Neural crest cell (in vitro differentiated cells): ENCODE measurements around the gene USF1. TPM values are rescaled to one million over a fixed set of nuclear protein-coding genes. Genes with fewer than 3 reads are reported as not detected.

ENCODE experiments used
- DNase-seq: peaks from one replicate; pipeline ENCODE4 v3.0.0; 2021; ENCODE audit warnings: low read depth, mixed read lengths, low spot score
- H3K27ac Mint-ChIP-seq: one replicate; pipeline ENCODE4 v1.8.0; 2021; ENCODE audit warnings: mild to moderate bottlenecking, mixed read lengths; ENCODE audit not compliant: unreplicated experiment
- H3K27me3 Mint-ChIP-seq: 2 replicates; pipeline ENCODE4 v1.8.0; 2021; ENCODE audit warnings: low read depth, mild to moderate bottlenecking, mixed read lengths
- H3K36me3 Mint-ChIP-seq: 2 replicates; pipeline ENCODE4 v1.8.0; 2021; ENCODE audit warnings: low read depth, mild to moderate bottlenecking, mixed read lengths
- H3K4me1 Mint-ChIP-seq: 2 replicates; pipeline ENCODE4 v1.8.0; 2021; ENCODE audit warnings: mixed read lengths
- H3K4me3 Mint-ChIP-seq: one replicate; pipeline ENCODE4 v1.8.0; 2021; ENCODE audit warnings: mild to moderate bottlenecking, mixed read lengths
- H3K9me3 Mint-ChIP-seq: 2 replicates; pipeline ENCODE4 v1.8.0; 2021; ENCODE audit warnings: mixed read lengths
- total RNA-seq: library from RNA; stranded (reverse); gene quantifications from 2 replicates; pipeline ENCODE4 v1.2.1, GENCODE V29; 2021
- TF ChIP-seq, protein P1 (sequence below): fragments of 200-600 bp; sonication (generic); conservative IDR thresholded peaks from 2 replicates; pipeline ENCODE4 v1.5.0; 2021; ENCODE audit warnings: antibody characterized with exemption, mild to moderate bottlenecking

The USF1 gene
- total RNA-seq, 1 donor from 2014 or later: 87.7 TPM

- DNase-seq: no peak
- H3K9me3 Mint-ChIP-seq: peaks cover 17% of the 10 kb centered on the region
- H3K36me3 Mint-ChIP-seq: peaks cover 45% of the 10 kb centered on the region
- TF ChIP-seq, protein P1, sequence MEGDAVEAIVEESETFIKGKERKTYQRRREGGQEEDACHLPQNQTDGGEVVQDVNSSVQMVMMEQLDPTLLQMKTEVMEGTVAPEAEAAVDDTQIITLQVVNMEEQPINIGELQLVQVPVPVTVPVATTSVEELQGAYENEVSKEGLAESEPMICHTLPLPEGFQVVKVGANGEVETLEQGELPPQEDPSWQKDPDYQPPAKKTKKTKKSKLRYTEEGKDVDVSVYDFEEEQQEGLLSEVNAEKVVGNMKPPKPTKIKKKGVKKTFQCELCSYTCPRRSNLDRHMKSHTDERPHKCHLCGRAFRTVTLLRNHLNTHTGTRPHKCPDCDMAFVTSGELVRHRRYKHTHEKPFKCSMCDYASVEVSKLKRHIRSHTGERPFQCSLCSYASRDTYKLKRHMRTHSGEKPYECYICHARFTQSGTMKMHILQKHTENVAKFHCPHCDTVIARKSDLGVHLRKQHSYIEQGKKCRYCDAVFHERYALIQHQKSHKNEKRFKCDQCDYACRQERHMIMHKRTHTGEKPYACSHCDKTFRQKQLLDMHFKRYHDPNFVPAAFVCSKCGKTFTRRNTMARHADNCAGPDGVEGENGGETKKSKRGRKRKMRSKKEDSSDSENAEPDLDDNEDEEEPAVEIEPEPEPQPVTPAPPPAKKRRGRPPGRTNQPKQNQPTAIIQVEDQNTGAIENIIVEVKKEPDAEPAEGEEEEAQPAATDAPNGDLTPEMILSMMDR: no peak
- H3K27me3 Mint-ChIP-seq: peaks cover 18% of the 10 kb centered on the region
- peak overlapping the region; percentile 94 for H3K4me3 Mint-ChIP-seq
- peaks cover 27% of the 10 kb centered on the region for H3K4me1 Mint-ChIP-seq
- H3K27ac Mint-ChIP-seq: peak overlapping the region; percentile 90
Observed at GRCh38 chr1:161044535-161044907, 1.3 kb downstream of the USF1 start.

DNA sequence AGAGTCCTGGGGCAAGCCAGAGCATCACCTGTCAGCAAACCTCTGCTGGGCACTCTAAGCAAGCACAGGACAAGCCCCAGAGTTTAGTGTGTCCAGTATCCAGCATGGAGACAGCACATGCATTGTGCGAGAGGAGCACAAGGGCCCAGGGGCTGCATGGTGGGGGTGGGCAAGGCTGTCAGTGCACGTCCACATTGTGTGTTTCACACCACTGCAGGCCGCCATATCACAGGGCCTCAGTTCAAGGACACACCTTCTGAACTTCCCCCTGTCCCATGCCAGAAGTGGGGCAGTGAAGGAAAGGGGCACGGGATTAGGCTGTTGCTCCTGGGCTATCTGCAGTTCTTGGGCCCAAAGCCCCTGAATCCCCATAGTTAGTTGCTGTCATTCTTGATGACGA lies 6.2 kb downstream of the USF1 start:
- H3K36me3 Mint-ChIP-seq: peaks cover 19% of the 10 kb centered on the region
- TF ChIP-seq, protein P1: no peak
- no peaks in the 10 kb centered on the region for H3K27me3 Mint-ChIP-seq
- no peaks in the 10 kb centered on the region for H3K9me3 Mint-ChIP-seq
- no peak for DNase-seq
- H3K4me1 Mint-ChIP-seq: peaks cover 25% of the 10 kb centered on the region
- no peak overlapping the region for H3K27ac Mint-ChIP-seq
- H3K4me3 Mint-ChIP-seq: peak overlapping the region; percentile 81

- Mint-ChIP-seq H3K27me3 (no peaks in the 10 kb centered on the region), H3K4me3 (peak overlapping the region; percentile 81), H3K9me3 (no peaks in the 10 kb centered on the region), H3K27ac (no peak overlapping the region), H3K4me1 (peaks cover 21% of the 10 kb centered on the region), H3K36me3 (peaks cover 19% of the 10 kb centered on the region)
- DNase-seq: no peak
- TF ChIP-seq, protein P1: peak; percentile 4
Observed at GRCh38 chr1:161039154-161039545, 6.6 kb downstream of the USF1 start.

GRCh38 chr1:161038523-161039153 lies 7.1 kb downstream of the USF1 start, which contains the start of gene TSTD1:
TSTD1 (minus strand) TSS chr1:161038964; CDS start chr1:161038889, 75 bp downstream.
- peak within 1 kb of the TSS; percentile 81 for H3K4me3 Mint-ChIP-seq
- H3K9me3 Mint-ChIP-seq: no peaks in the 10 kb centered on the region
- peaks cover 20% of the 10 kb centered on the region for H3K4me1 Mint-ChIP-seq
- H3K36me3 Mint-ChIP-seq: peaks cover 19% of the 10 kb centered on the region
- DNase-seq: no peak
- no peak within 1 kb of the TSS for H3K27ac Mint-ChIP-seq
- TF ChIP-seq, protein P1: peak; percentile 11
- no peaks in the 10 kb centered on the region for H3K27me3 Mint-ChIP-seq

- TF ChIP-seq, protein P1: no peak
- peaks cover 19% of the 10 kb centered on the region for H3K36me3 Mint-ChIP-seq
- no peak overlapping the region for H3K27ac Mint-ChIP-seq
Observed at GRCh38 chr1:161037661-161038522, 7.9 kb downstream of the USF1 start.

More at GRCh38 chr1:161037661-161038522, 7.9 kb downstream of the USF1 start:
- Mint-ChIP-seq H3K4me3 (peak overlapping the region; percentile 67), H3K9me3 (no peaks in the 10 kb centered on the region), H3K4me1 (peaks cover 19% of the 10 kb centered on the region), H3K27me3 (no peaks in the 10 kb centered on the region)
- no peak for DNase-seq
